GM10266 (cell line): ENCODE results near the gene MEGF11.

Experiments
- DNase-seq: peaks from one replicate; pipeline ENCODE4 v3.0.0; 2012; ENCODE audit errors: extremely low spot score
- CTCF ChIP-seq: IDR thresholded peaks from 2 replicates; pipeline ENCODE4 v1.5.1; 2012; ENCODE audit warnings: mild to moderate bottlenecking, low read depth; ENCODE audit not compliant: control insufficient read depth, insufficient read depth; ENCODE audit errors: missing control alignments

The MEGF11 gene

GRCh38 chr15:66161108-66161507 is 92.4 kb downstream of the MEGF11 start:
- TF ChIP-seq CTCF: no peak
- no peak for DNase-seq

- no peak for TF ChIP-seq CTCF
- no peak for DNase-seq
Observed at GRCh38 chr15:66157507-66157906, 96.0 kb downstream of the MEGF11 start.

- no peak for TF ChIP-seq CTCF
- DNase-seq: no peak
Observed at GRCh38 chr15:66156310-66156975, 97.1 kb downstream of the MEGF11 start.

GRCh38 chr15:66155065-66155464 is 98.5 kb downstream of the MEGF11 start:
- no peak for TF ChIP-seq CTCF
- DNase-seq: no peak

- no peak for DNase-seq
- TF ChIP-seq CTCF: no peak
Observed at GRCh38 chr15:66154581-66154980, 99.0 kb downstream of the MEGF11 start.

GRCh38 chr15:66153549-66154415 is 99.8 kb downstream of the MEGF11 start:
- peak; percentile 58 for DNase-seq
- no peak for TF ChIP-seq CTCF

- no peak for TF ChIP-seq CTCF
- DNase-seq: no peak
Observed at GRCh38 chr15:66152650-66153049, 100.9 kb downstream of the MEGF11 start.
